H1 (cell line): ENCODE data around the gene ASAP3. TPM values are rescaled to one million over a fixed set of nuclear protein-coding genes. Genes with fewer than 3 reads are reported as not detected.

Experiments
- CTCF ChIA-PET: fragments of 300-600 bp; sonication (Branson Sonifier 250); formaldehyde crosslinking; loops from one replicate; lab custom pipeline; 2021; ENCODE audit not compliant: partially characterized antibody; lab: Charles Lee
- POLR2A ChIA-PET: fragments of 300-600 bp; sonication (Branson Sonifier 250); formaldehyde crosslinking; loops from one replicate; lab custom pipeline; 2021; ENCODE audit warnings: inconsistent platforms; ENCODE audit not compliant: partially characterized antibody; lab: Charles Lee
- DNase-seq, 2 experiments: peaks; one replicate each; pipeline versions ENCODE4 v3.0.0 to v3.0.0-alpha.2; 2010 to 2022; ENCODE audit warnings: low spot score in 2 of 2, low read depth in 1 of 2, mixed read lengths in 1 of 2
- FAIRE-seq: peaks from 2 replicates; lab custom pipeline; 2011; peaks lifted over from hg19 to GRCh38; lab: Jason Lieb, UNC
- H2AFZ ChIP-seq: 2 replicates; pipeline ENCODE4 v1.8.1; 2012; ENCODE audit warnings: low read length, inconsistent platforms
- H2AK5ac ChIP-seq: 2 replicates; pipeline ENCODE4 v1.6.1; 2013; ENCODE audit warnings: low read depth, low read length
- H2BK120ac ChIP-seq: replicated peaks from 2 replicates; pipeline ENCODE3; 2013; ENCODE audit warnings: low read depth, low read length, inconsistent platforms
- H2BK12ac ChIP-seq: 2 replicates; pipeline ENCODE4 v1.6.1; 2013; ENCODE audit warnings: low read depth, low read length
- H2BK15ac ChIP-seq: 2 replicates; pipeline ENCODE4 v1.6.1; 2013; ENCODE audit warnings: low read length
- H2BK20ac ChIP-seq: 2 replicates; pipeline ENCODE4 v1.6.1; 2013; ENCODE audit warnings: low read length
- H2BK5ac ChIP-seq: 2 replicates; pipeline ENCODE4 v1.6.1; 2013; ENCODE audit warnings: low read depth, low read length
- H3K14ac ChIP-seq: 2 replicates; pipeline ENCODE4 v1.6.1; 2013; ENCODE audit warnings: inconsistent platforms; ENCODE audit not compliant: insufficient read length
- H3K18ac ChIP-seq: 2 replicates; pipeline ENCODE4 v1.6.1; 2013; ENCODE audit warnings: low read length; ENCODE audit errors: extremely low read depth
- H3K23ac ChIP-seq: 2 replicates; pipeline ENCODE4 v1.6.1; 2013; ENCODE audit warnings: inconsistent platforms; ENCODE audit not compliant: insufficient read length
- H3K23me2 ChIP-seq: 2 replicates; pipeline ENCODE4 v1.6.1; 2013; ENCODE audit warnings: low read depth, low read length
- H3K27ac ChIP-seq: 2 replicates; pipeline ENCODE4 v1.6.1; 2011; ENCODE audit warnings: low read depth, low read length, inconsistent platforms
- H3K27me3 ChIP-seq, 4 experiments: replicated peaks in 1 of 4; 1 replicate in 1 of 4; 2 replicates in 3 of 4; pipeline versions ENCODE4 v1.6.1 to v1.8.1; 2011 to 2013; ENCODE audit warnings: low read length in 3 of 4, mild to moderate bottlenecking in 3 of 4, inconsistent platforms in 2 of 4, mixed read lengths in 2 of 4, moderate library complexity in 1 of 4; ENCODE audit not compliant: control insufficient read depth in 3 of 4, insufficient read depth in 3 of 4; ENCODE audit errors: extremely low read depth in 1 of 4
- H3K36me3 ChIP-seq, 4 experiments: 2 replicates each; pipeline versions ENCODE4 v1.6.1 to v1.8.1; 2011 to 2013; ENCODE audit warnings: mild to moderate bottlenecking in 4 of 4, low read length in 3 of 4, moderate library complexity in 2 of 4, control low read depth in 1 of 4, inconsistent platforms in 1 of 4; ENCODE audit not compliant: insufficient read depth in 4 of 4, control insufficient read depth in 2 of 4
- H3K4ac ChIP-seq: replicated peaks from 2 replicates; pipeline ENCODE3; 2013; ENCODE audit warnings: low read length, low read depth, mixed read lengths, inconsistent platforms; ENCODE audit not compliant: insufficient read length
- H3K4me1 ChIP-seq, 4 experiments: replicated peaks in 1 of 4; 1 replicate in 1 of 4; 2 replicates in 3 of 4; pipeline versions ENCODE4 v1.6.1 to v1.8.1; 2011 to 2013; ENCODE audit warnings: low read length in 3 of 4, inconsistent platforms in 2 of 4, mixed read lengths in 1 of 4; ENCODE audit not compliant: insufficient read depth in 4 of 4, control insufficient read depth in 3 of 4
- H3K4me2 ChIP-seq, 2 experiments: 2 replicates each; pipeline versions ENCODE4 v1.6.1 to v1.8.1; 2011 to 2013; ENCODE audit warnings: low read depth in 2 of 2, low read length in 2 of 2, control low read depth in 1 of 2, inconsistent platforms in 1 of 2, mild to moderate bottlenecking in 1 of 2; ENCODE audit not compliant: insufficient read depth in 1 of 2
- H3K4me3 ChIP-seq, 4 experiments: fragments of 200-600, 300-600 bp in 1 of 4; sonication (generic), shearing (Covaris generic), sonication (Bioruptor Twin) in 1 of 4; 2 replicates each; pipeline versions ENCODE4 v1.5.1 to v1.8.1; 2011 to 2016; ENCODE audit warnings: low read length in 4 of 4, low read depth in 3 of 4, control low read depth in 2 of 4, inconsistent platforms in 2 of 4, mild to moderate bottlenecking in 2 of 4, mixed read lengths in 1 of 4, moderate library complexity in 1 of 4; ENCODE audit not compliant: insufficient read depth in 2 of 4; ENCODE audit errors: extremely low read depth in 1 of 4
- H3K56ac ChIP-seq: replicated peaks from 2 replicates; pipeline ENCODE3; 2013; ENCODE audit warnings: low read depth, mild to moderate bottlenecking, mixed read lengths, low read length, inconsistent platforms; ENCODE audit not compliant: insufficient read length
- H3K79me1 ChIP-seq: 2 replicates; pipeline ENCODE4 v1.6.1; 2013; ENCODE audit warnings: low read depth, low read length, control low read depth
- H3K79me2 ChIP-seq, 2 experiments: 2 replicates each; pipeline versions ENCODE4 v1.6.1 to v1.8.1; 2012 to 2013; ENCODE audit warnings: low read length in 2 of 2, mild to moderate bottlenecking in 2 of 2, inconsistent platforms in 1 of 2; ENCODE audit not compliant: insufficient read depth in 2 of 2, control insufficient read depth in 1 of 2
- H3K9ac ChIP-seq, 4 experiments: replicated peaks in 1 of 4; 1 replicate in 1 of 4; 2 replicates in 3 of 4; pipeline versions ENCODE4 v1.6.1 to v1.8.1; 2011 to 2013; ENCODE audit warnings: low read depth in 3 of 4, low read length in 3 of 4, control low read depth in 2 of 4, mild to moderate bottlenecking in 2 of 4, moderate library complexity in 2 of 4, inconsistent platforms in 1 of 4; ENCODE audit errors: extremely low read depth in 1 of 4
- H3K9me3 ChIP-seq, 2 experiments: 2 replicates each; pipeline versions ENCODE4 v1.6.1 to v1.8.1; 2012 to 2013; ENCODE audit warnings: mild to moderate bottlenecking in 2 of 2, moderate library complexity in 2 of 2, control low read depth in 1 of 2, inconsistent platforms in 1 of 2, low read depth in 1 of 2, low read length in 1 of 2, mixed read lengths in 1 of 2; ENCODE audit not compliant: insufficient read depth in 2 of 2
- H4K20me1 ChIP-seq, 2 experiments: replicated peaks in 1 of 2; 2 replicates each; pipeline versions ENCODE3 to v1.8.1; 2011 to 2013; ENCODE audit warnings: inconsistent platforms in 2 of 2, low read length in 2 of 2, mild to moderate bottlenecking in 1 of 2; ENCODE audit not compliant: insufficient read depth in 2 of 2, control insufficient read depth in 1 of 2
- H4K5ac ChIP-seq: 2 replicates; pipeline ENCODE4 v1.6.1; 2013; ENCODE audit warnings: low read length, low read depth, mixed read lengths, inconsistent platforms; ENCODE audit not compliant: insufficient read length
- H4K8ac ChIP-seq: 2 replicates; pipeline ENCODE4 v1.8.0; 2013; ENCODE audit warnings: mild to moderate bottlenecking, moderate library complexity, low read length, inconsistent platforms; ENCODE audit not compliant: insufficient read depth; ENCODE audit errors: extremely low read depth
- H4K91ac ChIP-seq: replicated peaks from 2 replicates; pipeline ENCODE3; 2013; ENCODE audit warnings: low read length, mixed read lengths, inconsistent platforms; ENCODE audit not compliant: insufficient read length
- ATF2 ChIP-seq: IDR thresholded peaks from 2 replicates; pipeline ENCODE4 v1.6.1; 2012; ENCODE audit warnings: low read length, inconsistent platforms
- BCL11A ChIP-seq, 2 experiments: IDR thresholded peaks; one replicate each; pipeline ENCODE4 v1.6.1; 2011; ENCODE audit warnings: low read depth in 2 of 2, low read length in 2 of 2, mild to moderate bottlenecking in 2 of 2
- BRCA1 ChIP-seq: IDR thresholded peaks from 2 replicates; pipeline ENCODE4 v1.6.1; 2012; ENCODE audit warnings: low read depth, low read length, improper control_type of control experiment
- CHD1 ChIP-seq: IDR thresholded peaks from 2 replicates; pipeline ENCODE4 v1.6.1; 2012; ENCODE audit warnings: low read depth, low read length, improper control_type of control experiment
- EZH2 ChIP-seq: fragments of 200-600 bp; sonication (generic); IDR thresholded peaks from 2 replicates; pipeline ENCODE4 v1.7.1; 2012; ENCODE audit warnings: low read depth, mild to moderate bottlenecking, moderate library complexity, low read length, inconsistent platforms; ENCODE audit not compliant: severe bottlenecking
- JUND ChIP-seq: IDR thresholded peaks from 2 replicates; pipeline ENCODE4 v1.6.1; 2011; ENCODE audit warnings: mild to moderate bottlenecking, improper control_type of control experiment, low read length
- RAD21 ChIP-seq, 2 experiments: IDR thresholded peaks in 1 of 2; conservative IDR thresholded peaks in 1 of 2; 2 replicates each; pipeline ENCODE4 v1.6.1; 2011; ENCODE audit warnings: low read depth in 2 of 2, low read length in 2 of 2, improper control_type of control experiment in 1 of 2, inconsistent platforms in 1 of 2, mild to moderate bottlenecking in 1 of 2, moderate library complexity in 1 of 2
- RNF2 ChIP-seq: fragments of 200-900, 300-1000 bp; sonication (generic); IDR thresholded peaks from 2 replicates; pipeline ENCODE4 v1.7.1; 2016; ENCODE audit warnings: borderline replicate concordance, low read depth, mild to moderate bottlenecking, antibody characterized with exemption, low read length; ENCODE audit not compliant: poor library complexity, severe bottlenecking; ENCODE audit errors: missing control alignments
- SAP30 ChIP-seq: fragments of 300-600 bp; sonication (generic); IDR thresholded peaks from 2 replicates; pipeline ENCODE4 v1.7.1; 2012; ENCODE audit warnings: low read length, moderate library complexity, mild to moderate bottlenecking, inconsistent platforms; ENCODE audit not compliant: insufficient read depth, insufficient replicate concordance
- SRF ChIP-seq: IDR thresholded peaks from 2 replicates; pipeline ENCODE4 v1.6.1; 2011; ENCODE audit warnings: mild to moderate bottlenecking, low read depth, low read length, moderate library complexity
- WGBS, 2 experiments: shearing (Covaris generic) in 1 of 2; methylation state at CpG; one replicate each; pipeline versions ENCODE4 v1.1.6 to v1.1.7; 2013 to 2015; ENCODE audit warnings: low lambda C conversion rate in 2 of 2, mixed read lengths in 2 of 2, inconsistent platforms in 1 of 2, low coverage in 1 of 2, missing lambda C conversion rate in 1 of 2; ENCODE audit not compliant: insufficient replicate concordance in 2 of 2, insufficient coverage in 1 of 2, insufficient read length in 1 of 2; ENCODE audit errors: extremely low coverage in 1 of 2, missing lambda C conversion rate in 1 of 2; 5-methylcytosine and 5-hydroxymethylcytosine counted together
- polyA plus RNA-seq, 7 experiments: library from polyadenylated mRNA; depleted of rRNA in 3 of 7; stranded (reverse) in 5 of 7; unstranded in 2 of 7; fragments of >200 nt in 5 of 7; fragments of 200-250 nt in 2 of 7; gene quantifications; 1 replicate in 5 of 7; 2 replicates in 1 of 7; 4 replicates in 1 of 7; pipeline versions ENCODE4 v1.2.1 to v1.2.3, GENCODE V29; 2011 to 2013; ENCODE audit warnings: missing spikeins in 2 of 7, mixed read lengths in 2 of 7
- total RNA-seq: library from RNA; stranded (reverse); fragmentation: NEBNext Ultra II Directional; extraction: Animal tissue kit (Norgen Biotek cat#: 25700); gene quantifications from 2 replicates; pipeline ENCODE4 v1.2.1, GENCODE V29; 2021

The ASAP3 gene
- total and polyA plus RNA-seq, 2 of the 8 experiments (the other 6 are each of a cell fraction or from before 2014, with no cell fraction given) = 53.1 to 58.0 TPM

- Histone ChIP-seq H3K4me3 (no peak overlapping the region), H4K5ac (no peak overlapping the region), H3K4me1 (peaks cover 6 to 17% (median 9%) of the 10 kb centered on the region in 4 experiments), H3K4ac (no peak overlapping the region), H3K27ac (no peak overlapping the region), H3K9me3 (no peaks in the 10 kb centered on the region), H3K23me2 (no peaks in the 10 kb centered on the region), H2BK12ac (no peak overlapping the region), H3K9ac (no peak overlapping the region), H2AFZ (no peak overlapping the region), H2BK120ac (no peak overlapping the region), H3K79me1 (peaks cover 5% of the 10 kb centered on the region), H3K36me3 (peaks cover 0 to 2% (median 0%) of the 10 kb centered on the region in 4 experiments; a peak in 2 of 8 replicates), H3K4me2 (no peak overlapping the region), H3K56ac (no peak overlapping the region), H4K8ac (no peak overlapping the region), H3K79me2 (no peaks in the 10 kb centered on the region), H2BK20ac (no peak overlapping the region), H3K14ac (no peak overlapping the region), H2BK15ac (no peak overlapping the region), H4K20me1 (peaks cover 3 to 6% of the 10 kb centered on the region in 2 experiments), H3K27me3 (peaks cover 0 to 2% (median under 1%) of the 10 kb centered on the region in 4 experiments; a peak in 3 of 7 replicates), H4K91ac (no peak overlapping the region), H2AK5ac (no peak overlapping the region), H3K23ac (no peak overlapping the region), H3K18ac (no peak overlapping the region), H2BK5ac (no peak overlapping the region)
- WGBS, 2 experiments = 89% methylated on average over 3 of the region's 3 CpGs; no CpG with 5 or more reads in 1 of the 2 experiments
- FAIRE-seq (no peak), DNase-seq (no peak)
- ChIA-PET CTCF (interaction anchor here (0.5 to 16.2 kb wide), 10 partner anchors 9 to 435 kb away, joined by 3 to 230 read pairs (median 6); partner anchors contain the start of gene RPL11), POLR2A (interaction anchor here (0.6 to 1.4 kb wide), 3 partner anchors 8 to 181 kb away, joined by 3 to 6 read pairs (median 5); no protein-coding TSS in a partner anchor)
- no peak for TF ChIP-seq BCL11A (IDR thresholded peaks at IDR 0.05; ENCODE audit: low read depth in 2 of 2, low read length in 2 of 2)
- no peak for TF ChIP-seq JUND
- no peak for TF ChIP-seq RNF2
- TF ChIP-seq SRF = no peak
- TF ChIP-seq CHD1 = no peak
- no peak for TF ChIP-seq SAP30
- TF ChIP-seq RAD21 (IDR thresholded peaks at IDR 0.05 in 1 of 2, conservative IDR thresholded peaks at IDR 0.05 in 1 of 2; ENCODE audit: low read depth in 2 of 2, low read length in 2 of 2) = no peak
- TF ChIP-seq BRCA1 = no peak
- no peak for TF ChIP-seq EZH2
- TF ChIP-seq ATF2 = no peak
Observed at GRCh38 chr1:23524163-23524562, 40.2 kb upstream of the ASAP3 start.
